HS-27A (cell line): ENCODE measurements around the gene DCAF16.

Experiments used
- DNase-seq: peaks from one replicate; pipeline ENCODE4 v3.0.0-alpha.2; 2012; ENCODE audit warnings: low read depth, missing footprints

Gene DCAF16

GRCh38 chr4:17781300-17782287 lies 29.0 kb downstream of the DCAF16 start, which contains the start of gene FAM184B:
TSS of gene FAM184B (minus strand) at chr4:17781621. CDS start at chr4:17781299, 322 bp downstream.
- no peak for DNase-seq

GRCh38 chr4:17780501-17781299 lies 29.9 kb downstream of the DCAF16 start:
- DNase-seq: no peak

GRCh38 chr4:17778431-17778830 lies 32.1 kb downstream of the DCAF16 start:
- no peak for DNase-seq

GRCh38 chr4:17773135-17773698 lies 37.3 kb downstream of the DCAF16 start:
- no peak for DNase-seq

- no peak for DNase-seq
Measured at GRCh38 chr4:17771284-17771908, 39.2 kb downstream of the DCAF16 start.

GRCh38 chr4:17770845-17771244 lies 39.7 kb downstream of the DCAF16 start:
- no peak for DNase-seq

- no peak for DNase-seq
Measured at GRCh38 chr4:17769406-17770174, 41.0 kb downstream of the DCAF16 start.

GRCh38 chr4:17766826-17767458 lies 43.6 kb downstream of the DCAF16 start:
- DNase-seq: no peak

GRCh38 chr4:17765514-17766286 lies 44.9 kb downstream of the DCAF16 start:
- DNase-seq: no peak

- DNase-seq: no peak
Measured at GRCh38 chr4:17763931-17764330, 46.6 kb downstream of the DCAF16 start.

GRCh38 chr4:17763416-17763815 lies 47.1 kb downstream of the DCAF16 start:
- DNase-seq: no peak

GRCh38 chr4:17762726-17763125 lies 47.8 kb downstream of the DCAF16 start:
- no peak for DNase-seq

- DNase-seq: no peak
Measured at GRCh38 chr4:17761062-17761461, 49.5 kb downstream of the DCAF16 start.

- no peak for DNase-seq
Measured at GRCh38 chr4:17760626-17761025, 49.9 kb downstream of the DCAF16 start.

- no peak for DNase-seq
Measured at GRCh38 chr4:17758485-17758884, 52.1 kb downstream of the DCAF16 start.

- DNase-seq: no peak
Measured at GRCh38 chr4:17757621-17758020, 52.9 kb downstream of the DCAF16 start.

- no peak for DNase-seq
Measured at GRCh38 chr4:17753646-17754045, 56.9 kb downstream of the DCAF16 start.
